ENCODE measurements around the gene SMIM5.
"Not testable (repeated sequence)": the region's sequence is repeated elsewhere in the genome, so short reads cannot be mapped to it uniquely, and the experiment has no call there.

DNA sequence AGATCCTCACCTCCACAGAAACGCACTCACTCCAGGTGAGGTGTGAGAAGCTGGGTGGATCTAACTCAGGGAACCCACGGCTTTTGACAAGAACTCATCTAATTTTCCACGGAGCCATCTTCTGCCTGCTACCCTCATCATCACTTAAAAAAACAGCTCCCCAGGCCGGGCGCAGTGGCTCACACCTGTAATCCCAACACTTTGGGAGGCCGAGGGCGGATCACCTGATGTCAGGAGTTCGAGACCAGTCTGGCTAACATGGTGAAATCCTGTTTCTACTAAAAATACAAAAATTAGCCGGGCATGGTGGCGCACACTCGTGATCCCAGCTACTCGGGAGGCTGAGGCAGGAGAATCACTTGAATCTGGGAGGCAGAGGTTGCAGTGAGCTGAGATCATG, 4.8 kb downstream of the SMIM5 start:
- TF ChIP-seq CTCF, POLR2A, POLR2AphosphoS5 (IDR thresholded peaks at IDR 0.05): not testable (repeated sequence)

Measured in gastroesophageal sphincter (tissue), 3 donors.